Right atrium auricular region (tissue), 2 donors: ENCODE measurements around the gene CAPN13. TPM values are rescaled to one million over a fixed set of nuclear protein-coding genes. Genes with fewer than 3 reads are reported as not detected.

Source experiments
- DNase-seq: peaks from one replicate; pipeline ENCODE4 v3.0.0-alpha.2; 2019; ENCODE audit warnings: low spot score
- H3K27ac ChIP-seq, 2 donors: fragments of 200-600 bp; sonication (generic); 1 replicate in 1 of 2; 2 replicates in 1 of 2; pipeline ENCODE4 v1.5.1; 2016 to 2019
- H3K27me3 ChIP-seq, 2 donors: fragments of 200-600 bp; sonication (generic); one replicate each; pipeline versions ENCODE4 v1.5.1 to v1.6.0; 2017 to 2019
- H3K36me3 ChIP-seq: fragments of 200-600 bp; sonication (generic); one replicate; pipeline ENCODE4 v1.5.1; 2016
- H3K4me1 ChIP-seq, 2 donors: fragments of 200-600 bp; sonication (generic); one replicate each; pipeline versions ENCODE4 v1.5.1 to v1.6.0; 2017 to 2019
- H3K4me3 ChIP-seq, 2 donors: fragments of 200-600 bp; sonication (generic); 1 replicate in 1 of 2; 2 replicates in 1 of 2; pipeline ENCODE4 v1.5.1; 2017 to 2019; ENCODE audit warnings: mild to moderate bottlenecking in 1 of 2, moderate library complexity in 1 of 2
- H3K9me3 ChIP-seq, 2 donors: fragments of 200-600 bp; sonication (generic); one replicate each; pipeline ENCODE4 v1.5.1; 2019
- total RNA-seq, 2 donors: library from RNA; depleted of rRNA; stranded (reverse); fragments of >200 nt; gene quantifications; one replicate each; pipeline ENCODE4 v1.1.0, GENCODE V29; 2016
- TF ChIP-seq, protein P1 (sequence below), 2 donors: fragments of 200-600 bp; sonication (generic); IDR thresholded peaks; one replicate each; pipeline ENCODE4 v1.5.1; 2019; ENCODE audit warnings: antibody characterized with exemption in 2 of 2

The CAPN13 gene
- total RNA-seq, 2 donors from 2014 or later = not detected

DNA sequence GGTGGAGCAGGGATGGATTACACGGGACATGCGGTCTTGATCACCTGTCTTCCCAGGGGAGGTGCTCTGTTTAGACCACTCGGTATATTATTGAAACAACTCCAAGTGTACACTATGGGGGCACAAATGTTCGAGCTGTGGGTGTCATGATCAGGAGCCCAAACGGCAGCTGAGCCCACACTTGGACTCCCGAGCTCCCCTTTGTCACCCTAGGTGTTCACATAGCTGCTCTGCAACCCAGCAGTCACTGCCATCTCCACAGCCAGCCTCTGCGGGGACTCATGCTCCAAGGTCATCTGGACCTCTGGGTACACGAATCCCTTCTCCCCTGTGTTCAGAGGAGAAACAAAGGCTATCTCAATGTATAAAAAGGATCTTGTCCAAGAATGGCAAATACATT lies 46.0 kb downstream of the CAPN13 start:
- Histone ChIP-seq H3K9me3 (no peaks in the 10 kb centered on the region), H3K27ac (no peak overlapping the region), H3K4me1 (no peaks in the 10 kb centered on the region), H3K36me3 (no peaks in the 10 kb centered on the region), H3K27me3 (no peaks in the 10 kb centered on the region), H3K4me3 (no peak overlapping the region)
- DNase-seq = no peak
- TF ChIP-seq, protein P1, sequence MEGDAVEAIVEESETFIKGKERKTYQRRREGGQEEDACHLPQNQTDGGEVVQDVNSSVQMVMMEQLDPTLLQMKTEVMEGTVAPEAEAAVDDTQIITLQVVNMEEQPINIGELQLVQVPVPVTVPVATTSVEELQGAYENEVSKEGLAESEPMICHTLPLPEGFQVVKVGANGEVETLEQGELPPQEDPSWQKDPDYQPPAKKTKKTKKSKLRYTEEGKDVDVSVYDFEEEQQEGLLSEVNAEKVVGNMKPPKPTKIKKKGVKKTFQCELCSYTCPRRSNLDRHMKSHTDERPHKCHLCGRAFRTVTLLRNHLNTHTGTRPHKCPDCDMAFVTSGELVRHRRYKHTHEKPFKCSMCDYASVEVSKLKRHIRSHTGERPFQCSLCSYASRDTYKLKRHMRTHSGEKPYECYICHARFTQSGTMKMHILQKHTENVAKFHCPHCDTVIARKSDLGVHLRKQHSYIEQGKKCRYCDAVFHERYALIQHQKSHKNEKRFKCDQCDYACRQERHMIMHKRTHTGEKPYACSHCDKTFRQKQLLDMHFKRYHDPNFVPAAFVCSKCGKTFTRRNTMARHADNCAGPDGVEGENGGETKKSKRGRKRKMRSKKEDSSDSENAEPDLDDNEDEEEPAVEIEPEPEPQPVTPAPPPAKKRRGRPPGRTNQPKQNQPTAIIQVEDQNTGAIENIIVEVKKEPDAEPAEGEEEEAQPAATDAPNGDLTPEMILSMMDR (IDR thresholded peaks at IDR 0.05) = no peak

DNA sequence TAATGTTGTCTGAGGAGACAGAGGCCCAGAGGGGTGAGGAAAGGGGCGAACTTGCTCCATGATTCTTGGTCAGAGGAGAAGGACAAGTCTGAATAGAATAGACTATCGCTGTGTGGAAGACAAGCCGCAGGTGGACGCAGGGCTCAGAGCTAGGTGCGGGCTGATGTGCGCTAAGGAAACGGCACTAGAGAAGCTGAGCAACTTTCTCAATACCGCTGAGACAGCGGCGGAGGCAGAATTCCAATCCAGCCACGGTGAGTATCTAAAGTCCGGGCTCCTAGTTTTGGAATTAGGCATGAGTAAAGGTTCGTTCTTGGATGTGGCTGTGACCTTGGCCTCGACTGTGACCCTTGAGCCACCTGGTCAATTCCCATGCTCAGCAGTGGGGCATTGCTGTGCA lies 47.8 kb downstream of the CAPN13 start:
- DNase-seq = no peak
- TF ChIP-seq, protein P1 (IDR thresholded peaks at IDR 0.05) = no peak
- Histone ChIP-seq H3K36me3 (no peaks in the 10 kb centered on the region), H3K4me1 (no peaks in the 10 kb centered on the region), H3K9me3 (no peaks in the 10 kb centered on the region), H3K27me3 (no peaks in the 10 kb centered on the region), H3K27ac (no peak overlapping the region), H3K4me3 (no peak overlapping the region)

DNA sequence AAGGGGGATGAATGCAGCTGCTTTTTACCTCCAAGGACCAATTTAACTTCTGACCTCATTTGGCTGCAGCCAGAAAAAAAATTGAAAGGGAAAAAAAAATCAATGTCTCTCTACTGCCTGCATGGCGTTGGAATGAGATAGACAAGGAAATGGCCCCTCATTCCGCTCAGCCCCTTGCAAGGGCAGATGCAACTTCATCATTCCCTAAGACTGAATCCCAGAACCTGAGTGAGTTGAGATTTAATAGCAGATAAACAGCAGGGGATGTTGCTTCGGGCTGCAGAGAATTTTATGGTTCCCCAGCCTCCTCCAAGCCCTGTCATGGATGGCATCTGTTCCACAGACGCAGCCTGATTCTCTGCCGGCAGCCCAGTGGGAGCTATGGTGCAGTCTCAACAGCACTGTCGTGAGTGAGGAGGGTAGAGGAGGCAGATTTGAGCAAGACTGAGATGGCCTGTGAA lies 49.0 kb downstream of the CAPN13 start:
- DNase-seq = no peak

DNA sequence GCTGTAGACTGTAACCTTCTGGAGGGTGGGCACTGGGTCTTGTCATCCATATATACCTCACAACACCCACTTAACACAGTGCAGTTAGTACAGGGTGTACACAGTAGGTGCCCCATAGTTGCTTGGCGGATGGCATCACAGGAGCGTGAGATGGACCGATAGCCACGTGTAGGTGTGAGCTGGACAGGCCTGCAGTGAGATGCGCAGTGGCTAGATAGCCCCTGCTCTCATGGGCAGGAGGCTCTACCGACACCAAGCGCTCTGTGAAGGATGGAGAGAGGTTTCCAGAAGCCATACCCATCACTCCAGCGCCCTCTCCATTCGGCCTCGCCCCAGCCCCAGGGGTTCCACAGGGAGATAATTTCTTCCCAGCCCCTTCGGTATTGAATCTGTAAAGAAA lies 49.5 kb downstream of the CAPN13 start:
- H3K27me3 ChIP-seq = no peaks in the 10 kb centered on the region
- DNase-seq = no peak
- no peaks in the 10 kb centered on the region for H3K4me1 ChIP-seq
- H3K9me3 ChIP-seq = no peaks in the 10 kb centered on the region
- H3K4me3 ChIP-seq = no peak overlapping the region
- H3K36me3 ChIP-seq = no peaks in the 10 kb centered on the region
- no peak overlapping the region for H3K27ac ChIP-seq
- TF ChIP-seq, protein P1 (IDR thresholded peaks at IDR 0.05) = no peak

More for the DNA sequence above, 49.0 kb downstream of the CAPN13 start:
- H3K27me3 ChIP-seq = no peaks in the 10 kb centered on the region
- no peaks in the 10 kb centered on the region for H3K4me1 ChIP-seq
- TF ChIP-seq, protein P1 (IDR thresholded peaks at IDR 0.05) = no peak
- H3K27ac ChIP-seq = no peak overlapping the region
- no peaks in the 10 kb centered on the region for H3K9me3 ChIP-seq
- H3K36me3 ChIP-seq = no peaks in the 10 kb centered on the region
- H3K4me3 ChIP-seq = no peak overlapping the region

DNA sequence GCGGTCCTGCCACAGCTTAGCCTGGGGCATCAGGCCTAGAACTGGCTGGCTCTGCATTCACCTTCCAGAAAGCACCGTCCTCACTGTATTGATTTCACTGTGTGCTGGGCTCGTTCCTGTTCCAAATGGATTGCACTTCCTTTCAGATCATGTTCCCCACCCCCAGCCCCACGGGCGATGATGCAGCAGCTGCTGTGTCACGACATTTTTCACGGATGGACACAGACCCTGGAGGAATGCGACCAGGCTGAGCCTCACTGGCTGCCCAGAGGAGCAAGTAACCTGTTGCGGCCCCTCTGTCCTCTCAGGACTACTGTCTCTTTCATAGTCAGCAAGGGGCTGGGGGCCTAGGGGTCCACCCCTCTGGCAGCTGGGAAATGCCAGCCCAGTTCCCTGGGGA lies 50.3 kb downstream of the CAPN13 start:
- no peaks in the 10 kb centered on the region for H3K9me3 ChIP-seq
- DNase-seq = no peak
- no peaks in the 10 kb centered on the region for H3K27me3 ChIP-seq
- no peak overlapping the region for H3K4me3 ChIP-seq
- H3K27ac ChIP-seq = no peak overlapping the region
- H3K36me3 ChIP-seq = no peaks in the 10 kb centered on the region
- TF ChIP-seq, protein P1 (IDR thresholded peaks at IDR 0.05) = no peak
- no peaks in the 10 kb centered on the region for H3K4me1 ChIP-seq

DNA sequence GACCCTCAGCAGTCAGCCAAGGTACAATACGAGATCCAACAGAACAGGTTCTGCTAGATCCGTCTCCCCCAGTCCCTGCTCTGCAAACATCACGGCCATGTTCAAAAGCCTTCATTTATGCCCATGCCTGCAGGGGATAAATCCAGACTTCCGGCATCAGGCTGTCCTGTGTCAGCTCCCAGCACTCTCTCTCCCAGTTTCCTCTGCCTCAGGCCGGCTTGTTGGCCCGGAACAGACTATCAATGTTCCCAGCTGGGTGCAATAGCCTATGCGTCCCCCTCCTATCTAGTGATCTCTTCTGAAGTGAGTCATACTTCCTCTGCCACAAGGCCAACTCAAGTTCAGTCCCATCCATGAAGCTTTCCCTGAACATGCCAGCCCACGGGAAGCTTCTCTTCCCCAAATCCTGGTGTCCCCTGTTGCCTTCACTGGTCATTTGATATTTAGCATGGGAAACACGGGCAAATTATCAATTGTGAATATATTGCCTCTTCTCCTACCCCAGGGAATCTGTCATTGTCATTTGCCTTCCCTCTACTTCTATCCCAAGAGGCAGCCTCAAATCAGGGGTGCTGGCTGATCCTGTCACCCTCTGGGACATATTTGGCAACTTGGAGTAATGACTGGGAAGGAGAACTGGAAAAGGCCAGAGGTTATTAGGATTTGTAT lies 51.1 kb downstream of the CAPN13 start:
- no peak for DNase-seq

More for the DNA sequence above, 51.1 kb downstream of the CAPN13 start:
- Histone ChIP-seq H3K27me3 (no peaks in the 10 kb centered on the region), H3K4me3 (no peak overlapping the region), H3K9me3 (no peaks in the 10 kb centered on the region), H3K36me3 (no peaks in the 10 kb centered on the region), H3K4me1 (no peaks in the 10 kb centered on the region), H3K27ac (no peak overlapping the region)
- TF ChIP-seq, protein P1 (IDR thresholded peaks at IDR 0.05) = no peak
